IPS DF 6.9 (cell line): ENCODE data around the gene TSPAN18.

Experiments used
- DNase-seq: peaks from one replicate; pipeline ENCODE4 v3.0.0-alpha.2; 2013; ENCODE audit warnings: low read depth, low spot score
- H3K27ac ChIP-seq: one replicate; pipeline ENCODE4 v1.5.1; 2013; ENCODE audit warnings: low read length, control low read depth
- H3K27me3 ChIP-seq: 2 replicates; pipeline ENCODE4 v1.6.1; 2013; ENCODE audit warnings: mild to moderate bottlenecking, low read length; ENCODE audit not compliant: control insufficient read depth, insufficient read depth
- H3K36me3 ChIP-seq: 2 replicates; pipeline ENCODE4 v1.6.1; 2013; ENCODE audit warnings: low read length; ENCODE audit not compliant: control insufficient read depth, insufficient read depth
- H3K4me1 ChIP-seq: 2 replicates; pipeline ENCODE4 v1.6.1; 2013; ENCODE audit warnings: low read length; ENCODE audit not compliant: control insufficient read depth, insufficient read depth
- H3K4me3 ChIP-seq: 2 replicates; pipeline ENCODE4 v1.5.1; 2013; ENCODE audit warnings: mild to moderate bottlenecking, low read length
- H3K9me3 ChIP-seq: 2 replicates; pipeline ENCODE4 v1.6.1; 2013; ENCODE audit warnings: low read length, inconsistent platforms; ENCODE audit not compliant: control insufficient read depth, insufficient read depth
- WGBS: extraction: QIAGEN DNeasy Blood & Tissue Kit; methylation state at CpG from one replicate; pipeline ENCODE4 v1.1.7; 2013; ENCODE audit warnings: mixed read lengths, missing lambda C conversion rate; ENCODE audit not compliant: insufficient read length, insufficient coverage; 5-methylcytosine and 5-hydroxymethylcytosine counted together

TSPAN18 gene

DNA sequence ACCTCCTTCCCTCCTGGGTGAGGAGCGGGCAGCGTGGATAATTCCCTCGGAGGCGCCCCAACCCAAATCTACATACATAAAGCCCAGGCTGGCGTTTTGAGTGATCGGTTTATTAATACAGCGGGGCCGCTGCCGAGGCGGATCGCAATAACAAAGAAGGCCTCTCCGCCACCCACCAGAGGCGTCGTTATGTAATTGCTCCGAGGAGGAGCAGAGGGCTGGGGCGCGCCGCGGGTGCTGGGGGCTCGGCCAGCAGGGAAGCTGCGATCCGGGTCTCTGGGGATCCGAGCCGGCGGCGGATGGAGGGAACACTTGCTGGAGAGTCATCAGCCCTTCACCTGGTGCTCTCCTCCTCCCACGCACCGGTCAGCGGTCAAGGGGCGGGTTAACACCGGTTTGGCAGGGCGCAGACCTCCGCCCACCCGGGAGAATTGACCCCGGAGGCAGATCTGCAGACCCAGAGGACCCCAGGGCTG lies 230.3 kb downstream of the TSPAN18 start:
- H3K4me3 ChIP-seq: peak overlapping the region; percentile 16; the same call in 1 of the 2 replicates
- no peaks in the 10 kb centered on the region for H3K36me3 ChIP-seq
- no CpG with 5 or more reads among the region's 35 CpGs for WGBS
- peaks cover 17% of the 10 kb centered on the region for H3K4me1 ChIP-seq
- DNase-seq: no peak
- H3K27ac ChIP-seq: no peak overlapping the region
- no peaks in the 10 kb centered on the region for H3K9me3 ChIP-seq
- H3K27me3 ChIP-seq: no peaks in the 10 kb centered on the region

DNA sequence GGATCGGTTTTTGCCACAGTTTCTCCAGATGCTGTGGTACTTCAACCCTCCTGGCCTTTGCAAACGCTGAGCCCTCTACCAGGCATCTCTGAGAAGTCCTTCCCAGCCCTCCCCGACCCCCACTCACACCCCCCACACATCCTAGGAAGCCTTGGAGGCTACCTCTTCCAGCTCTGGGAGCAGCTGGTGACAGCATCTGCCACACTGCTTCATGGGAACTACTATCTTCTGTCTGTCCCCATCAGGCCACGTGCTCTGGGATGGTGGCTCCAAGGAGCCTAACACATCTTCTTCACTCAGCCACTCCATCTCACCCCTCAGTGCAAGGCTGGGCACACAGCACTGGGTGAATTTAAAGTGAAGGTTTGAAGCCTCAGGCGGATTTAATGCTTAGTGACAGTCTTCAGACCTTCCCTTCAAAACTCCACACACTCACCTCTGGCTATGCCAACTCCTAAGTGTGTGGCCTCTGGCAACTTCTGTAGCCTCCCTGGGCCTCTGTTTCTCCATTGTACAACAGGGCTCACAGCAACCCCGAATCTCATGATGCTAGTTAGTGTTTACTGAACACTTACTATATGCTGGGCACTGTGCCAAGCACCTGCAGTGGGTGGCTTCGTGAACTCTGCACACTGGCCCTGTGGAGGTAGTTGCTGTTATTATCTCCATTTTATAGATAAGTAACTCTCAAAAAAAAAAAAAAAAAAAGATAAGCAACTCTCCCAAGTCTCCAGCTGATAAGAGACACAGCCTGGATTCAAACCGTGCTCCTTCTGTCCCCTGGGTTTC lies 231.2 kb downstream of the TSPAN18 start:
- no CpG with 5 or more reads among the region's 8 CpGs for WGBS
- peaks cover 18% of the 10 kb centered on the region for H3K4me1 ChIP-seq
- DNase-seq: no peak
- H3K27ac ChIP-seq: no peak overlapping the region
- no peaks in the 10 kb centered on the region for H3K36me3 ChIP-seq
- H3K27me3 ChIP-seq: no peaks in the 10 kb centered on the region
- no peak overlapping the region for H3K4me3 ChIP-seq
- H3K9me3 ChIP-seq: no peaks in the 10 kb centered on the region

DNA sequence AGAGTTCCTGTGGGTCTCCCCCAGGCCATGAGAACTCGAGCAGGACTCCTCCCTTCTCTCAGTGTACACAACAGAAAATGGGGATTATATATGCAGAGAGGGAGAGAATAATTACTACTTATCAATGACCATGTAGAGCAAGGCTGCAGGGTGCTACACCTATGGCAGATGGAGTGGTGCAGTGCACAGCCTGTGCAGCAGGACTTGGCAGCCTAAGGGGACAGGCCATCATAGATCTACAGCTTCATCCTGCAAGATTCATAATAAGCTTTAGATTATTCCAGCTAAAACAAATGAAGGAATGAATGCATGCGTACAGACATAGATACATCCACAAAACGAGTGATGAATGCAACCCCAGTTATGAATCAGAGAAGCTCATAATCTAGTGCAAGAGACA lies 232.3 kb downstream of the TSPAN18 start:
- H3K36me3 ChIP-seq: no peaks in the 10 kb centered on the region
- H3K27me3 ChIP-seq: no peaks in the 10 kb centered on the region
- H3K4me3 ChIP-seq: no peak overlapping the region
- no peak overlapping the region for H3K27ac ChIP-seq
- H3K4me1 ChIP-seq: peaks cover 21% of the 10 kb centered on the region
- no peaks in the 10 kb centered on the region for H3K9me3 ChIP-seq
- no CpG with 5 or more reads among the region's 3 CpGs for WGBS
- DNase-seq: no peak

DNA sequence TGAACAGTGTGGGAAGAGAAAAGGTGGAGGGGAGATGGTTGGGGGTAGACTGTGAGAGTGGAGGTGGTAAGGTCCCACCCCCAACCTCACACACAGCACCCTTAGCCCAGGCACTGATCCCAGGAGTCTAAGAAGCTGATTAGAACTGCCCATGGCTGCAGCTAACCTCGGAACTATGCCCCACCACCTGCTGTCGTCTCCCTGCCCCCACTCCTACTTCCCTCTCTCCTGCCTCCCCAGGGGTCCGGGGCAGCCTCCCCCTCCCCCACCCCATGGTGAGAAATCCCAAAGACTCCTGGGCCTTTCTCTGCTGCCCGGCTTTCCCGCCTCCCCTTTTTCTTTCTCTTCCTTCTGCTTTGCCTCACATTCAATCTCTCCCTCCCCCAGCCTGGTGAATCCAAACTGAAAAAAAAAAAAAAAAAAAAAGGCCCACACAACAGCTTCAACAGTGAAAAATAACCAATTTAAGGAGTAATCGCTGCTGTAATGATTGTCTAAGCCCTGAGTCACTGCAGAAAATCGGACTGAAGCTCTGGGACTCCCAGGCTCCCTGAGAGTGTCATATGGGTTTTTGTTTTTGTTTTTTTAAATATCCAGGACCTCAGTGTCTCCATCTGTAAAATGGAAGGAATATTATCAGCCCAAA lies 233.6 kb downstream of the TSPAN18 start:
- Histone ChIP-seq H3K27me3 (no peaks in the 10 kb centered on the region), H3K27ac (no peak overlapping the region), H3K9me3 (no peaks in the 10 kb centered on the region), H3K36me3 (no peaks in the 10 kb centered on the region), H3K4me1 (peaks cover 19% of the 10 kb centered on the region), H3K4me3 (no peak overlapping the region)
- DNase-seq: no peak
- WGBS: no CpG with 5 or more reads among the region's 7 CpGs

DNA sequence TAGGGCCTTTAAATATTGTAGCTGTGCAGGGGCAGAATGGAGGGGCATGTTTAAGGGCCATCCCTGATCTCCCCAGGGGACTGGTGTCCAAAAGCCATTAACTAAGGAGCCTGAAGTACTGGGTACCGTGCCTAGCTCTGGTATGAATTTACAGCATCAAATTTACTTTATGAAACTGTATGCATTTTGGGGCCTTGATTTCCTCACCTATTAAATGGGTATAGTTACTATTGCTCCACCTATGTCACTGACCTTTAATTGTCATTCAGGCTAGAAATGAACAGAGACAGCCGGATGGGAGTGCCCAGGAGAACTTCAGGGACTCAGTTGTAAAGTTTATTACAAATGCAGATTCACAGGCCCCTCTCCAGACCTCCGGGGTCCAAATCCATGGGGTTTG lies 235.7 kb downstream of the TSPAN18 start:
- no peak overlapping the region for H3K4me3 ChIP-seq
- WGBS: no CpG with 5 or more reads among the region's 3 CpGs
- no peaks in the 10 kb centered on the region for H3K27me3 ChIP-seq
- no peak overlapping the region for H3K27ac ChIP-seq
- no peak for DNase-seq
- no peaks in the 10 kb centered on the region for H3K9me3 ChIP-seq
- H3K36me3 ChIP-seq: no peaks in the 10 kb centered on the region
- H3K4me1 ChIP-seq: peaks cover 15% of the 10 kb centered on the region

DNA sequence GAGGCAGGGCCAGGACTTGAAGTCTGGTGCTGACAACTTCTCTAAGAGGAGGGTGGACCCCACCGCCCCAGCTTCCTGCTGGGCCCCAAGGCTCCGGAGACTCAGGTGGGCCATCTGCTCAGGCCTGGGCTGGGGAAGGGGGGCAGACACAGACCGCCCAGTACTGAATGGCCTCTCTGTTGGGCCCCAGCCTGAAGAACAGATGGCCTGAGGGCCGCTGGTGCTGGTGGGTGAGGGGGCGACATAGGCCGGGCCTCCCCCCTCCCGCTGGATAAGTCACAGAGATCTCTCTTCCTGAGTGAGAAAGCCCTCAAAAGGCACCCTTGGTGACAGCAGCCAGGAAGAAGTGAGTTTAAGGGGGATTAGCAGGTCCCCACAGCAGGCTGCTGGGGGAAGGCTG lies 236.4 kb downstream of the TSPAN18 start:
- H3K36me3 ChIP-seq: no peaks in the 10 kb centered on the region
- no CpG with 5 or more reads among the region's 7 CpGs for WGBS
- H3K4me3 ChIP-seq: no peak overlapping the region
- no peak for DNase-seq
- H3K9me3 ChIP-seq: no peaks in the 10 kb centered on the region
- H3K4me1 ChIP-seq: peaks cover 17% of the 10 kb centered on the region
- no peaks in the 10 kb centered on the region for H3K27me3 ChIP-seq
- no peak overlapping the region for H3K27ac ChIP-seq

DNA sequence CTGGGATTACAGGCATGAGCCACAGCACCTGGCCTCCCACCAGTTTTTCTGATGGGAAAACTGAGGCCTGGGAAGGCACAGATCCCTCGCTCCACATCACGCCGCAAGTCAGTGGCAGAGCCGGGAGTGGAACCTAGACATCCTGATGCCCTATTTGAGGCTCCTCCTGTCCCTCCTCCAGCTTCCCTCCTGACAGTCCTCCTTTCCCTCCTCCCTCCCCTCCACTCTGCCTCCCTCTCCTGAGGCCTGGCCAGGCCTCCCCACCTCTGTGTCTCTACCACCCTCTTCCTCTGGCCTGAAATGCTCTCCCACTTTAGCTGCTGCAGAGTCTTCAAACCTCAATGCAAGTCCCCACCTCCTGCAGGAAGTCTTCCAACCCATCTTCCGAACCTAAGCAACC lies 237.2 kb downstream of the TSPAN18 start:
- no peaks in the 10 kb centered on the region for H3K27me3 ChIP-seq
- DNase-seq: no peak
- H3K36me3 ChIP-seq: no peaks in the 10 kb centered on the region
- no peaks in the 10 kb centered on the region for H3K9me3 ChIP-seq
- H3K4me1 ChIP-seq: peaks cover 17% of the 10 kb centered on the region
- H3K4me3 ChIP-seq: no peak overlapping the region
- WGBS: no CpG with 5 or more reads among the region's 5 CpGs
- no peak overlapping the region for H3K27ac ChIP-seq

DNA sequence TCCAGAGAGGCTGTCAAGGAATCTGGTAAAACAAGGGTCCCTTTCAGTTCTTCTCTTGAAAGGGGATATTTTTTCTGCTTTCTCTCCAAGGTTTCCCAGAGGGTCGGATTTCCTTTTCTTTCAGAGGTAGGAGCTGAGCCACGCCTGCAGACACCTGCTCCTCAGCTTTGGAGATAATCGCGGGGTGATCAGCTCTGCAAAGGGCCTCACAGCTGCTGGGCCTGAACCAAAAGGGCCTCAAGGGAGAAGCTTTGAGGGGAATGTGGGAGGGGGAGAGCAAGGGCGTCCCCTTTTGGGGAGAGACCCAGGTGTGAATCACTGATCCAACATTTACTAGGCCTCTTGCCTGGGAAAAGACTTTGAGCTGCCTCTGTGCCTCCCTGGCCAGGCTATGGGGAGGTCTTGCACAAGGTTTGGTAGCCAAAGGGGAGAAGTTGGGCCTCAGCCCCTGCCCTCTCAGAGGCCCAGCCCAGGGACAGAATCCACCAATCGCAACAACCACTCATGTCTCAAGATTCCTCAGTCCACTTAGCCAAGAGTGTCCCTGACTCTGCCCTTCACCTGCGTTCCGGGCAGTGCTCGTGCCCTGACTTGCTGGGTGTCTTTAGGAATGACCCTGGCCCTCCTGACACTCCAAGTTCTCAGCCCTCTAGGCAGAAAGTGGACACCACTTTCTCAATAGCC lies 237.9 kb downstream of the TSPAN18 start:
- Histone ChIP-seq H3K27me3 (no peaks in the 10 kb centered on the region), H3K4me1 (peaks cover 17% of the 10 kb centered on the region), H3K27ac (no peak overlapping the region), H3K4me3 (no peak overlapping the region), H3K36me3 (no peaks in the 10 kb centered on the region), H3K9me3 (no peaks in the 10 kb centered on the region)
- no peak for DNase-seq
- WGBS: no CpG with 5 or more reads among the region's 9 CpGs

DNA sequence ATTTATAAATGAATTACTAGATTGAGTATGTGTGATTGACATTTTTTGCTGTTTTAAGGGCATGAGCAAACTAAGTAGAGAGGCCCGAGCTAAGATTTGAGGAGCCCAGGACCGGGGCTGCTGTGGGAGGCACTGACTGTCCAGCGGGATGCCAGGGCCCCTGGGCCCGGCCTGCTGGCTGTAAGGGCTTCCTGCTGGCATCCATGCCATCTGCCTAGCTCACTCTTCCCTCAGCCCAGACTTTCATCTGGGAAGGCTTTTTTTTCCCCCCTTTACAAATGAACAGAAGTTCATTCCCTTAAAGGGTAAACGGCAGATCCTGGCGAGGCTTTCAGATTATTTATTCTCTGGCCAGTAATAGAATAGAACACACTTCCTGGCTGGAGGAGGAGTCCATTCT lies 239.9 kb downstream of the TSPAN18 start:
- Histone ChIP-seq H3K9me3 (no peaks in the 10 kb centered on the region), H3K27ac (no peak overlapping the region), H3K36me3 (no peaks in the 10 kb centered on the region), H3K27me3 (no peaks in the 10 kb centered on the region), H3K4me1 (peaks cover 11% of the 10 kb centered on the region), H3K4me3 (no peak overlapping the region; the same call in 1 of the 2 replicates)
- no CpG with 5 or more reads among the region's 6 CpGs for WGBS
- no peak for DNase-seq

DNA sequence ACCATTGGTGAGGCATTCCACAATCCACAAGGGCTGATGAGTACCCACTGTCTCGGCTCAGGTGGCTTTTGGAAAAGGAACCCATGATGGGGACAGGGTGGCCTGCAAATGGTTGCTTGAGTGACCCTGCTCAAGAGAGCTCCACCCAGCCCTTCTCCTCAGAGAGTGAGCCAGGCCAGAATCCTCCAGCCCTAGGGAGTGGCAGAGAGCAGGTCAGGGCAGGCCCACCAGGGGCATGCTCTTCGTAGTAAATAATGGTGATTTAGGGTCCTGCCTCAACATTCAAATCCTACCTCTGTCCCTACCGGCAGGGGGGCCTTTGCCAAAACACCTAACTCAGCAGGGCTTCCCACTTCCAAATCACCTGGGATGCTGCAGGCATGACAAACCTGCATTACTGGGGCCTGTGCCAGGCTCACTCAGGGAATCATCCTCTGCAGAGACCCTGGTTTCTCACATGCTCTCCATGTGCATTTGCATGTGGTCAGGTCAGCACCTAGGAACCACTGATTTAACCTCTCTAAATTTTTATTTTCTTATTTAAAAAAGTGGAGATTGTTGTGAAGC lies 241.3 kb downstream of the TSPAN18 start:
- peaks cover 9% of the 10 kb centered on the region for H3K4me1 ChIP-seq
- H3K27me3 ChIP-seq: no peaks in the 10 kb centered on the region
- no peaks in the 10 kb centered on the region for H3K9me3 ChIP-seq
- no peak overlapping the region for H3K27ac ChIP-seq
- no CpG with 5 or more reads among the region's 3 CpGs for WGBS
- no peak for DNase-seq
- H3K36me3 ChIP-seq: no peaks in the 10 kb centered on the region
- no peak overlapping the region; the same call in 1 of the 2 replicates for H3K4me3 ChIP-seq
